Measurements from ENCODE around the gene PEX14.

PEX14 gene

DNA sequence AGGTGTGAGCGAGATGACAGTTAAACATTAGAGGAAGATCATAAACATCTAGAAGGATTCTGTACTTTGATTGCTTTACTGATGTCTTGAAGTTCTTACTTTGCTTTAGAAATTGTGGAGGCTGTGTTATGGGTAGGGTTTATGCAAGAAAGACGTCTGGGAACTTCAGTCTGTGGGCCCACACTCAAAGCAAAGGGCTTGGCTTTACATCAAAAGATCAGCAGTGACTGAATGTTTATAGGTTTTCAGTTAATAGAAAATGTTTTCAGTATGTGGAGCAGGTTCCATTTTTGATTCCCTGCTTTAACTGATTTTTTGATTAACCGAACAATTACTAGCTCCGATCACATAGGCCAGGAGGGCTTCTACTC is 31.9 kb downstream of the PEX14 start:
- TF ChIP-seq, protein P1, sequence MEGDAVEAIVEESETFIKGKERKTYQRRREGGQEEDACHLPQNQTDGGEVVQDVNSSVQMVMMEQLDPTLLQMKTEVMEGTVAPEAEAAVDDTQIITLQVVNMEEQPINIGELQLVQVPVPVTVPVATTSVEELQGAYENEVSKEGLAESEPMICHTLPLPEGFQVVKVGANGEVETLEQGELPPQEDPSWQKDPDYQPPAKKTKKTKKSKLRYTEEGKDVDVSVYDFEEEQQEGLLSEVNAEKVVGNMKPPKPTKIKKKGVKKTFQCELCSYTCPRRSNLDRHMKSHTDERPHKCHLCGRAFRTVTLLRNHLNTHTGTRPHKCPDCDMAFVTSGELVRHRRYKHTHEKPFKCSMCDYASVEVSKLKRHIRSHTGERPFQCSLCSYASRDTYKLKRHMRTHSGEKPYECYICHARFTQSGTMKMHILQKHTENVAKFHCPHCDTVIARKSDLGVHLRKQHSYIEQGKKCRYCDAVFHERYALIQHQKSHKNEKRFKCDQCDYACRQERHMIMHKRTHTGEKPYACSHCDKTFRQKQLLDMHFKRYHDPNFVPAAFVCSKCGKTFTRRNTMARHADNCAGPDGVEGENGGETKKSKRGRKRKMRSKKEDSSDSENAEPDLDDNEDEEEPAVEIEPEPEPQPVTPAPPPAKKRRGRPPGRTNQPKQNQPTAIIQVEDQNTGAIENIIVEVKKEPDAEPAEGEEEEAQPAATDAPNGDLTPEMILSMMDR (IDR thresholded peaks at IDR 0.05; ENCODE audit: low read depth, low read length, missing control alignments) = no peak
- H3K4me3 ChIP-seq (replicated peaks; ENCODE audit: low read depth, low read length) = no peak overlapping the region
- DNase-seq (ENCODE audit: extremely low read depth, low read depth) = no peak

DNA sequence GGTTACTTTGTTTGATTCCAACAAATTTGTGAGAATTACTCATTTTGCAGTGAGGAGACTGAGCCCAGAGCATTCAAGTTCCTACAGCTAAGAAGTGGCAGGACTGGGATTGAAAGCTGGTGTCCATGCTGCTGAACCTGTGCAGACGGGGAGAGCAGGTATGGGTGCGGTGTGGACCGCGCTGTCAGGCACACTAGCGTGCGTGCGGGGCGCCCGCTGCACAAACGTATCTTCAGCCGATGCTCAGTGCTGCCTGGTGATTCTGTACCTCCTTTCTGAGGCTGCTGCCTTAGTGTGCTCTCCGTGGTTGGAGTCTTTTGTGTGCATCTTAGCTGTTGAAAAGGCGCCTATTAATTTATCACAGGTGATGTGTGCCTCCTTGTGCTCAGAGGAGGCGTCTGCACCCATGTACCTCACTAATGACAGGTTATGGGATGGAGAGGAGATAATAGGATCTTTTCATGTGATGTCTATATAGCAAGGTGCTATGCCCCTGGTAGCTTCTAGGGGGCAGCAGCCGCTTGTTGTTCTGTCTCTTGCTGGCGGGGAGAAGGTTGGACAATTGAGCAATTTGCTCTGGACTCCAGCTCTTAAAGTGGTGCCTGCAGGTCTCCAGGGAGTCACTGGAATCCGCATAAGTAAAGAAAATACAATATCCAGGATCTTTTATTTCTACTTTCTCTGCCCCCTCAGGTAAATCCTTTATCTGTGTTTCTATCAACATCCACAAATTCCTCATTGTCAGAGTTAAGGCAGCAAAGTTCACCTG is 32.5 kb downstream of the PEX14 start:
- H3K4me3 ChIP-seq (replicated peaks; ENCODE audit: low read depth, low read length) = no peak overlapping the region
- DNase-seq (ENCODE audit: extremely low read depth, low read depth) = peak; percentile 31
- TF ChIP-seq, protein P1 (IDR thresholded peaks at IDR 0.05; ENCODE audit: low read depth, low read length, missing control alignments) = peak; percentile 86

DNA sequence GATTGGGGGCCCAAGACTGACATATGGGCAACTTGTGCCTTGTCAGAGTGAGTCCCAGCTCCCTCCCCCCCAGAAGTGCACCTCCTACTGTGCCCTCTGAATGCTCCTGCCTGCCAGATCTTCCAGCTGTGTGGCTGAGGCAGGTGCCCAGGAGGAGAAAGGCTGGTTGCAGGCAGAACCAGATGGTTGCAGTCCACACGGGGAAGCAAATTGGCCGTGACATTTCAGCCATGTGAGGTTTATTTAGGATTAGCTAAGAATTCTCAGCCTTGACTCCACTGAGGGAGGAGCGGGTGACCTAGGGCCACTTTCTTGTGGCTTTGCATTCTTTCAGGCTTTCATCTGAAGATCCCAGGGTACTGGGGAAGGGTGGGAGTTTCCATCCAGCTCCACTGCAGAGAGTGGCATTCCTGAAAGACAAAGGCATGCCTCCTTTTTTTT is 33.8 kb downstream of the PEX14 start:
- DNase-seq (ENCODE audit: extremely low read depth, low read depth) = peak; percentile 17
- TF ChIP-seq, protein P1 (IDR thresholded peaks at IDR 0.05; ENCODE audit: low read depth, low read length, missing control alignments) = no peak

DNA sequence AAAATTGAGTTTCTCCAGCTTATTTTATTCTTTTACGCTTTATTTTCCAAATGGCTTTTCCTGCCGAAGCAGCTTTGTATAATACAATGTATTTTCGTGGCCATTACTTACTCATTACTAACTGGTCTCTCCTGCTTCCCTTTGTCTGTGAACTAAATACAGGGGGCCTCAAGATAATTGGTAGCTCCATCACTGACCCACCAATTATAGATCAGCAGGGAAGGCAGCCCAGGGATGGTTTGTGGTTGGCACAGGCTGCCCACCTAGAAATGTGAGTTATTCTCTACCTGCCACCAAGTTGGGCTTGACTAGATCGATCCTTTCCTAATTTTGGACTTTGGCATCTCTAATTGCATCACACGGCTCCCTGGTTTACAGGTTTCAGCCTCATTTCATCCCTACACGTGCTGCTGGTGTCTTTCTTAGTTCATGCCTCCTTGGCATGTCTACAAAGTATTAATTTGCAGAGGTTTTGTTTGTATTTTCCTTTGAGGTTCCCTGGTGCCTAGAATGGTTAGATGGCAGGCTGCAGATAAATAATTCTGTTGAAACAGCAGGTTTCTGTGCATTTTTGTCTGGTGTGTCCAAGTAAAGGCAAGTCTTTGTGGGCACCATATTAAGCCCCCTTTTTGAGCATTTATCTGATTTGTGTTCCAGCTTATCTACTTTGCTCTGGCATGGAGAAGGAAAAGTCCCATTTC is 35.2 kb downstream of the PEX14 start:
- H3K4me3 ChIP-seq (replicated peaks; ENCODE audit: low read depth, low read length) = peak overlapping the region; percentile 18; the same call in 1 of the 2 replicates
- TF ChIP-seq, protein P1 (IDR thresholded peaks at IDR 0.05; ENCODE audit: low read depth, low read length, missing control alignments) = no peak
- DNase-seq (ENCODE audit: extremely low read depth, low read depth) = no peak

More for the DNA sequence above, 33.8 kb downstream of the PEX14 start:
- H3K4me3 ChIP-seq (replicated peaks; ENCODE audit: low read depth, low read length) = no peak overlapping the region

DNA sequence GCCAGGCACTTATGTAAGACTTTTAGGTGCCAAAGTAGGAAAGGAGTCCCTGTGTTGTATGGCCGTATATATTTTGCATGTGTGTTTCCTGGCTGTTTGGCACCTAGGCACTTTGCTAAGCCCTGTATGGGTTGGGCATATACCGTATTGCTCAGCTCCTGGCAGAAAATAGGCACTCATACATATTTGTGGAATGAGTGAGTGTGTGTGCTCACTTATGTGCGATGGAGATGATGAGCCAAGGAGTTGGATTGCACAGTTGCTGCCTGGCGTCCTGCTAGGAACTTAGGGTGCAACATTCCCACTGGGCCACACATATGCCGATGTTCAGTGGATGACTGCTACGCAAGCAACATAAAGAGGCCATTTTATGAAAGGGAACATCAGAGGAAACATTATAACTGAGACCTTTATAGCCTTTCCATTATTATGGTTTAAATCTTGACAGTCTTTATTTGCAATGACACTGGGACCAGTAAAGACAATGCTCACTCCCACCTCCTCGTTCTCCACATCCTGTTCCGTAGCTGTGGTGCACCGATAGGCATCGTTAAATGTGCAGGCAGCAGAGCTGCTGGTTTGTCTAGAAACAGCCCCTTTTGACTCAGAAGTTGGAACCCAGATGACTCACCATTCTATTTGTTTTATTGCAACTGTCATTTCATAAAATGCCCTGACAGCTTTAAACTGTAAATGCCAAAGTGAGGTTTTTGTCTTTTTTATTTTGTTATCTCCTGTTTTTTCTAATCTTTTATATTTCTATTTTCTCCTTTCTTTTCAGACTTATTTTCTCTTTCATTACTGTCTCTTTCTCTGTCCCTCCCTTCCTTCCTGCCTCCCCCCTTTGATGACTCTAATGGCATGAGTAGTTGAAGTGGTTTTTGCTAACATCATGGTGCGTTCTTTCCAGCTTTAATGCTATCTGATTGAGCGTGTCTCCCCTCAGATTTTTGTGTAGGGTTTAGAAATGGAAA is 36.1 kb downstream of the PEX14 start:
- H3K4me3 ChIP-seq (replicated peaks; ENCODE audit: low read depth, low read length) = peak overlapping the region; percentile 18; the same call in 1 of the 2 replicates
- DNase-seq (ENCODE audit: extremely low read depth, low read depth) = peak; percentile 53

DNA sequence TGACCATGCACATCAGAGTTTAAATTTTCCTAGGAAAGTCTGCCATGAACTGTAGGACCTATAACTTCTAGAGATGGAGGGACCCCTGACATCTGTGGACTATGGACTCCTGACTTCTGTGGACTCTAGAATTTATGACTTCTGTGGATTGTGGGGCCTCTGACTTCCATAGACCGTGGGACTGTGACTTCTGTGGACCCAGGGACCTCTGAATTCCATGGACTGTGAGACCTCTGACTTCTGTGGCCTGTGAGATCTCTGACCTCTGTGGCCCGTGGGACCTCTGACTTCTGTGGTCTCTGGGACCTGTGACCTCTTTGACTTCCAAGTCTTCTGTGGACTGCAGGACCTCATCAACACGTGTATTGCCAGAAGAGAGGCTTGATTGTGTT is 36.7 kb downstream of the PEX14 start:
- H3K4me3 ChIP-seq (replicated peaks; ENCODE audit: low read depth, low read length) = no peak overlapping the region
- TF ChIP-seq, protein P1 (IDR thresholded peaks at IDR 0.05; ENCODE audit: low read depth, low read length, missing control alignments) = no peak
- no peak for DNase-seq (ENCODE audit: extremely low read depth, low read depth)

More for the DNA sequence above, 36.1 kb downstream of the PEX14 start:
- TF ChIP-seq, protein P1 (IDR thresholded peaks at IDR 0.05; ENCODE audit: low read depth, low read length, missing control alignments) = no peak
